H9 (cell line): ENCODE data around the gene CYBC1. TPM values are rescaled to one million over a fixed set of nuclear protein-coding genes. Genes with fewer than 3 reads are reported as not detected.

Source experiments
- DNase-seq: peaks from one replicate; pipeline ENCODE4 v3.0.0-alpha.2; 2017
- H2AFZ ChIP-seq: one replicate; pipeline ENCODE4 v1.6.1; 2013; ENCODE audit warnings: mild to moderate bottlenecking, low read length, control low read depth, moderate library complexity
- H2AK5ac ChIP-seq: 2 replicates; pipeline ENCODE4 v1.6.1; 2013; ENCODE audit warnings: low read length, control low read depth, mixed read lengths; ENCODE audit not compliant: insufficient read length
- H2BK120ac ChIP-seq: one replicate; pipeline ENCODE4 v1.6.1; 2013; ENCODE audit warnings: low read depth, mild to moderate bottlenecking, low read length, control low read depth, inconsistent platforms; ENCODE audit not compliant: poor library complexity, severe bottlenecking
- H2BK12ac ChIP-seq: 2 replicates; pipeline ENCODE4 v1.6.1; 2013; ENCODE audit warnings: low read length, control low read depth, mixed read lengths, low read depth; ENCODE audit not compliant: insufficient read length
- H2BK15ac ChIP-seq: 2 replicates; pipeline ENCODE4 v1.6.1; 2013; ENCODE audit warnings: low read depth, low read length, control low read depth
- H2BK20ac ChIP-seq: one replicate; pipeline ENCODE4 v1.6.1; 2013; ENCODE audit warnings: low read depth, mild to moderate bottlenecking, low read length, control low read depth, inconsistent platforms; ENCODE audit not compliant: poor library complexity, severe bottlenecking
- H2BK5ac ChIP-seq: 2 replicates; pipeline ENCODE4 v1.6.1; 2013; ENCODE audit warnings: low read length, control low read depth, mixed read lengths; ENCODE audit not compliant: insufficient read length
- H3K14ac ChIP-seq: 2 replicates; pipeline ENCODE4 v1.6.1; 2013; ENCODE audit warnings: low read length, control low read depth; ENCODE audit not compliant: insufficient read depth
- H3K18ac ChIP-seq: 2 replicates; pipeline ENCODE4 v1.6.1; 2013; ENCODE audit warnings: low read depth, mild to moderate bottlenecking, mixed read lengths, low read length, control low read depth; ENCODE audit not compliant: insufficient read length
- H3K23ac ChIP-seq: 2 replicates; pipeline ENCODE4 v1.6.1; 2013; ENCODE audit warnings: low read length, control low read depth, mixed read lengths, low read depth; ENCODE audit not compliant: insufficient read length
- H3K23me2 ChIP-seq: 2 replicates; pipeline ENCODE4 v1.6.1; 2013; ENCODE audit warnings: low read depth, mild to moderate bottlenecking, mixed read lengths, low read length, control low read depth; ENCODE audit not compliant: insufficient read length, poor library complexity, severe bottlenecking
- H3K27ac ChIP-seq: 2 replicates; pipeline ENCODE4 v1.5.1; 2013; ENCODE audit warnings: low read length, control low read depth, mixed read lengths, low read depth; ENCODE audit not compliant: insufficient read length
- H3K27me3 ChIP-seq: 2 replicates; pipeline ENCODE4 v1.6.1; 2013; ENCODE audit warnings: low read length, control low read depth, inconsistent platforms; ENCODE audit not compliant: insufficient read depth
- H3K4ac ChIP-seq: 2 replicates; pipeline ENCODE4 v1.6.1; 2013; ENCODE audit warnings: low read depth, mild to moderate bottlenecking, control low read depth, inconsistent platforms, low read length, moderate library complexity
- H3K4me1 ChIP-seq: 2 replicates; pipeline ENCODE4 v1.6.1; 2013; ENCODE audit warnings: low read length, control low read depth, inconsistent platforms; ENCODE audit not compliant: insufficient read depth
- H3K4me2 ChIP-seq: 2 replicates; pipeline ENCODE4 v1.6.1; 2013; ENCODE audit warnings: low read length, control low read depth, mixed read lengths; ENCODE audit not compliant: insufficient read length, insufficient read depth
- H3K56ac ChIP-seq: 2 replicates; pipeline ENCODE4 v1.6.1; 2013; ENCODE audit warnings: low read depth, mild to moderate bottlenecking, mixed read lengths, low read length, control low read depth; ENCODE audit not compliant: insufficient read length
- H3K79me1 ChIP-seq: 2 replicates; pipeline ENCODE4 v1.6.1; 2013; ENCODE audit warnings: low read depth, mild to moderate bottlenecking, moderate library complexity, low read length, control low read depth, inconsistent platforms; ENCODE audit not compliant: insufficient read depth, poor library complexity, severe bottlenecking
- H3K79me2 ChIP-seq: 2 replicates; pipeline ENCODE4 v1.6.1; 2013; ENCODE audit warnings: low read length, control low read depth, inconsistent platforms; ENCODE audit not compliant: insufficient read depth
- H3K9ac ChIP-seq: 2 replicates; pipeline ENCODE4 v1.6.1; 2013; ENCODE audit warnings: low read length, control low read depth, mixed read lengths; ENCODE audit not compliant: insufficient read length; ENCODE audit errors: extremely low read depth
- H3K9me3 ChIP-seq: one replicate; pipeline ENCODE4 v1.6.1; 2013; ENCODE audit warnings: low read depth, low read length, inconsistent platforms; ENCODE audit not compliant: control insufficient read depth
- H3T11ph ChIP-seq: one replicate; pipeline ENCODE4 v1.6.1; 2013; ENCODE audit warnings: mild to moderate bottlenecking, low read length, control low read depth, inconsistent platforms
- H4K20me1 ChIP-seq: one replicate; pipeline ENCODE4 v1.6.1; 2013; ENCODE audit not compliant: control insufficient read depth, insufficient read length, insufficient read depth
- H4K5ac ChIP-seq: 2 replicates; pipeline ENCODE4 v1.6.1; 2013; ENCODE audit warnings: low read depth, mild to moderate bottlenecking, mixed read lengths, low read length, control low read depth; ENCODE audit not compliant: insufficient read length
- H4K8ac ChIP-seq: replicated peaks from 2 replicates; pipeline ENCODE4 v1.6.1; 2013; ENCODE audit warnings: low read length, control low read depth, mixed read lengths, low read depth; ENCODE audit not compliant: insufficient read length
- H4K91ac ChIP-seq: 2 replicates; pipeline ENCODE4 v1.6.1; 2013; ENCODE audit warnings: low read depth, mild to moderate bottlenecking, moderate library complexity, mixed read lengths, low read length, control low read depth; ENCODE audit not compliant: insufficient read length
- H3K27ac Mint-ChIP-seq, 3 experiments: 2 replicates in 2 of 3; 3 replicates in 1 of 3; pipeline ENCODE4 v1.8.0; 2020 to 2021; ENCODE audit warnings: mixed read lengths in 3 of 3, mild to moderate bottlenecking in 1 of 3, moderate library complexity in 1 of 3
- H3K27me3 Mint-ChIP-seq: 2 replicates; pipeline ENCODE4 v1.8.0; 2021; ENCODE audit warnings: low read depth, mild to moderate bottlenecking, moderate library complexity, mixed read lengths
- H3K36me3 Mint-ChIP-seq, 3 experiments: 2 replicates in 2 of 3; 3 replicates in 1 of 3; pipeline ENCODE4 v1.8.0; 2020 to 2021; ENCODE audit warnings: low read depth in 3 of 3, mixed read lengths in 3 of 3; ENCODE audit not compliant: insufficient read depth in 1 of 3
- H3K4me1 Mint-ChIP-seq, 2 experiments: 2 replicates each; pipeline ENCODE4 v1.8.0; 2020; ENCODE audit warnings: mixed read lengths in 2 of 2
- H3K4me3 Mint-ChIP-seq, 2 experiments: 2 replicates in 1 of 2; 3 replicates in 1 of 2; pipeline ENCODE4 v1.8.0; 2020 to 2021; ENCODE audit warnings: mild to moderate bottlenecking in 2 of 2, mixed read lengths in 2 of 2, moderate library complexity in 1 of 2
- H3K9me3 Mint-ChIP-seq, 2 experiments: 2 replicates in 1 of 2; 3 replicates in 1 of 2; pipeline ENCODE4 v1.8.0; 2020; ENCODE audit warnings: mild to moderate bottlenecking in 2 of 2, mixed read lengths in 2 of 2, moderate library complexity in 1 of 2
- WGBS: extraction: QIAGEN DNeasy Blood & Tissue Kit; methylation state at CpG from one replicate; pipeline ENCODE4 v1.1.7; 2013; ENCODE audit warnings: missing lambda C conversion rate, low lambda C conversion rate, mixed read lengths; ENCODE audit not compliant: insufficient read length; ENCODE audit errors: extremely low coverage; 5-methylcytosine and 5-hydroxymethylcytosine counted together
- total RNA-seq: library from RNA; stranded (reverse); gene quantifications from 2 replicates; pipeline ENCODE4 v1.2.1, GENCODE V29; 2021
- TF ChIP-seq, protein P1 (sequence below): fragments of 200-600 bp; sonication (generic); conservative IDR thresholded peaks from 3 replicates; pipeline ENCODE4 v1.8.0; 2021; ENCODE audit warnings: antibody characterized with exemption, mild to moderate bottlenecking

The CYBC1 gene
- total RNA-seq, 1 experiment from 2014 or later = 81.7 TPM

GRCh38 chr17:82407255-82407654 lies 43.3 kb downstream of the CYBC1 start:
- peak overlapping the region in 1 of 3 experiments; percentile 39; a peak in 1 of 7 replicates for H3K27ac Mint-ChIP-seq
- Histone ChIP-seq H3K27ac (no peak overlapping the region), H2AK5ac (no peak overlapping the region), H4K91ac (no peak overlapping the region), H2BK12ac (no peak overlapping the region), H3K79me2 (no peaks in the 10 kb centered on the region), H3K14ac (no peak overlapping the region), H2BK15ac (no peak overlapping the region), H4K20me1 (no peaks in the 10 kb centered on the region), H3K4me1 (no peaks in the 10 kb centered on the region), H3K9ac (no peak overlapping the region), H3K18ac (no peak overlapping the region), H3K27me3 (no peaks in the 10 kb centered on the region), H3K56ac (no peak overlapping the region), H2AFZ (no peak overlapping the region), H3T11ph (no peak overlapping the region), H4K5ac (no peak overlapping the region), H2BK120ac (no peak overlapping the region), H3K4me2 (no peak overlapping the region), H2BK5ac (no peak overlapping the region), H3K9me3 (no peaks in the 10 kb centered on the region), H3K4ac (no peak overlapping the region), H4K8ac (no peak overlapping the region), H3K23me2 (no peaks in the 10 kb centered on the region), H2BK20ac (no peak overlapping the region), H3K23ac (no peak overlapping the region), H3K79me1 (no peaks in the 10 kb centered on the region)
- no peak overlapping the region for H3K4me3 Mint-ChIP-seq
- no peaks in the 10 kb centered on the region for H3K9me3 Mint-ChIP-seq
- no peak for DNase-seq
- no peaks in the 10 kb centered on the region for H3K27me3 Mint-ChIP-seq
- no peaks in the 10 kb centered on the region for H3K4me1 Mint-ChIP-seq
- WGBS = no CpG with 5 or more reads among the region's 13 CpGs
- TF ChIP-seq, protein P1, sequence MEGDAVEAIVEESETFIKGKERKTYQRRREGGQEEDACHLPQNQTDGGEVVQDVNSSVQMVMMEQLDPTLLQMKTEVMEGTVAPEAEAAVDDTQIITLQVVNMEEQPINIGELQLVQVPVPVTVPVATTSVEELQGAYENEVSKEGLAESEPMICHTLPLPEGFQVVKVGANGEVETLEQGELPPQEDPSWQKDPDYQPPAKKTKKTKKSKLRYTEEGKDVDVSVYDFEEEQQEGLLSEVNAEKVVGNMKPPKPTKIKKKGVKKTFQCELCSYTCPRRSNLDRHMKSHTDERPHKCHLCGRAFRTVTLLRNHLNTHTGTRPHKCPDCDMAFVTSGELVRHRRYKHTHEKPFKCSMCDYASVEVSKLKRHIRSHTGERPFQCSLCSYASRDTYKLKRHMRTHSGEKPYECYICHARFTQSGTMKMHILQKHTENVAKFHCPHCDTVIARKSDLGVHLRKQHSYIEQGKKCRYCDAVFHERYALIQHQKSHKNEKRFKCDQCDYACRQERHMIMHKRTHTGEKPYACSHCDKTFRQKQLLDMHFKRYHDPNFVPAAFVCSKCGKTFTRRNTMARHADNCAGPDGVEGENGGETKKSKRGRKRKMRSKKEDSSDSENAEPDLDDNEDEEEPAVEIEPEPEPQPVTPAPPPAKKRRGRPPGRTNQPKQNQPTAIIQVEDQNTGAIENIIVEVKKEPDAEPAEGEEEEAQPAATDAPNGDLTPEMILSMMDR = no peak
- H3K36me3 Mint-ChIP-seq = peaks cover 2 to 22% (median 11%) of the 10 kb centered on the region in 3 experiments; a peak in 5 of 7 replicates
